Measurements from ENCODE around the gene MARVELD3.

- TF ChIP-seq CEBPG (CRISPR knock-in tag; IDR thresholded peaks at IDR 0.05) = no peak
- TF ChIP-seq CEBPG (tag; conservative IDR thresholded peaks at IDR 0.05 in 1 of 2, IDR thresholded peaks at IDR 0.05 in 1 of 2) = no peak
- no peak for TF ChIP-seq NR0B1 (IDR thresholded peaks at IDR 0.05; ENCODE audit: partially characterized antibody)
- TF ChIP-seq MAFF (IDR thresholded peaks at IDR 0.05; ENCODE audit: low read length) = no peak; the same call in 1 of the 2 replicates
- no peak for TF ChIP-seq EHMT2 (IDR thresholded peaks at IDR 0.05)
- TF ChIP-seq MED1 (CRISPR knock-in tag; IDR thresholded peaks at IDR 0.05; ENCODE audit: borderline replicate concordance) = no peak
- TF ChIP-seq POLR2A (conservative IDR thresholded peaks at IDR 0.05) = no peak
- no peak for TF ChIP-seq EZH2 (IDR thresholded peaks at IDR 0.05; ENCODE audit: borderline replicate concordance, low read depth, low read length)
- TF ChIP-seq KAT2B (IDR thresholded peaks at IDR 0.05; ENCODE audit: low read depth, low read length) = no peak
- no peak for TF ChIP-seq RBM17 (IDR thresholded peaks at IDR 0.05; ENCODE audit: borderline replicate concordance, low read depth, low read length)
- TF ChIP-seq NFATC3 (IDR thresholded peaks at IDR 0.05) = no peak
- TF ChIP-seq, protein P1, sequence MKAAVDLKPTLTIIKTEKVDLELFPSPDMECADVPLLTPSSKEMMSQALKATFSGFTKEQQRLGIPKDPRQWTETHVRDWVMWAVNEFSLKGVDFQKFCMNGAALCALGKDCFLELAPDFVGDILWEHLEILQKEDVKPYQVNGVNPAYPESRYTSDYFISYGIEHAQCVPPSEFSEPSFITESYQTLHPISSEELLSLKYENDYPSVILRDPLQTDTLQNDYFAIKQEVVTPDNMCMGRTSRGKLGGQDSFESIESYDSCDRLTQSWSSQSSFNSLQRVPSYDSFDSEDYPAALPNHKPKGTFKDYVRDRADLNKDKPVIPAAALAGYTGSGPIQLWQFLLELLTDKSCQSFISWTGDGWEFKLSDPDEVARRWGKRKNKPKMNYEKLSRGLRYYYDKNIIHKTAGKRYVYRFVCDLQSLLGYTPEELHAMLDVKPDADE (conservative IDR thresholded peaks at IDR 0.05; ENCODE audit: control insufficient read depth, low read depth, low read length) = no peak
Measured at GRCh38 chr16:71637398-71637797, 11.4 kb downstream of the MARVELD3 start.
